Stimulated activated CD4-positive, alpha-beta T cell treated with anti-CD3 and anti-CD28 coated beads, Interleukin-2, amount 100 ng/mL, for 24 hours (primary cell): Measurements from ENCODE around the gene FIGN.

Source experiments
- DNase-seq, 2 donors: peaks; one replicate each; pipeline ENCODE4 v3.0.0-alpha.2; 2020

The FIGN gene

DNA sequence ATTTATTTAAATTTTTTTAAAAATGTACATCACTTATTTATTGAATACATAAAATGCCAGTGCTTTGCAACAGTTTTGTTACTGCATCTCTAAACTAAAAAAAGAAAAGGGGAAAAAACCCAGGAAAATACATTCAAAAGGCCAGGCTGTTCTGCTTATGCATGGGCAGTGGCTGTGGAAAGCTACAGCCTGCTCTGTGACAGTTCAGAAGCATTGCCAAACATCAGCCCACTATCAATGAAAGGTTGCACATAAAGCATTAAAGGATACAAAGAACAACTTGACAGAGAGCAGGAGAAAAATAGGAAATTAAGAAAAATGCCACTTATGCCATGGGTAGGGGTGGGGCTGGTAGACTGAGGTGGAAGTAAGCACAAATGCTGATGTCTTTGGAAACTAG lies 128.2 kb downstream of the FIGN start:
- DNase-seq = no peak

DNA sequence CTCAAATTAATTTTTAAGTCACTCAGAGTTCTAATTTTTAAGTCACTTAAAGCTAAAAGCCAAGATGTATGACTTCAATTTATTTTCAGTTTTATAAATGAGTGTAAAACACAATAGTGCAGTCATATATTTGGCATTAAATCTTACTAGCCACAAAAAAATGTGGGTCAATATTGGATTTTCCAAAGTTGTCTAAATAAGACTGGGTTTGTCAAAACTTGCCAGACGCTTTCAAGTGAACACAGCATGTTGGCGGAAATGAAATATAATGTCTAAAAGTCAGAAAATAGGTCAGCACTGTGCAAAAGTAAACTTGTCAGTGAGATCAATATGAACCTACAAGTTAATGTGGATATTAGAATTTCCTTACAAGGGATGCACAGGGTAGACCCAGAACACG lies 128.9 kb downstream of the FIGN start:
- DNase-seq = no peak

DNA sequence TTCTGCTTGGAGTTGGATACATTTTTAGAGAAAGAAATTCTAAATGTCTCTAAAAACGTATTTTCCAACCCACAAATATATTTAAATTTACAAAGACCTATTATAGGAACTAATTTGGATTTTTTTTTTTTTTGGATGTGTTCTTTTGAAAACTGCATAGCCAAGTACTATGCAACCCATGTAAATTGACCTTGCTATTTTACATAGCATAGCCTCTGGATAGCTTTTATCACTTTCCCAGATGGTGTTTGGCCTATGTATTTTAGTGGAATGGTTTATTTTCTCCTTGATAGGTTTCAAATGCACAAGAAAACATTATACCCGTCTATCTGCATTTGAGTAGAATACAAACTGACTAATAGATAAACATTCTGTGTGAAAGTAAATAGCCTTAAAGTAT lies 130.0 kb downstream of the FIGN start:
- no peak for DNase-seq

DNA sequence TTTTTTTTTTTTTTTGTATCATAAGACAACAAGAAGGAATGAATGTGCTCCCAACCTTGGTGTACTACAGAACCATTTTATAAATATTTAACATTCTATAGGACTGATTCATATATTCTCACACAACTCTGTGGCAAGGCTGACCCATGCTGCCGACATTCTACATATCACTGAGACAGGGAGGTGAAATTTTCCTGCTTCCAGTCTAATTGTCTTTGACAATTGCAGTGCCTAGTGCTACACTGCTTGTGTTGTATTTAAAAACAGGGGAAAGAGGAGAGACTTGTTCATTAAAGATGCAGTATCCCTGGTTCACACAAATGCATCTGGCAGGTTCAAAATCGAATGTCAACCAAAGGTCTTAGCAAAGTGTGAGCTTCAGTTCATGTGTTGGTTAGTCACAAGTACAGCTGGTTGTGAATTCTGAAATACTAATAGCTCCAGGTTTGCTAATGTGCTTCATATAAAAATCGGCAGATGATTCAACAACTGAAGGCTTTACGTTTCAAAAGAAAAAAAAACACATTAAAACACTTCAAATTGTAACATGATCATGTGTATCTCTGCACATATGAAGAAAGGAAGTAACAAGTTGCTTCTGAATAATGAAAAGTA lies 130.8 kb downstream of the FIGN start:
- DNase-seq = no peak

DNA sequence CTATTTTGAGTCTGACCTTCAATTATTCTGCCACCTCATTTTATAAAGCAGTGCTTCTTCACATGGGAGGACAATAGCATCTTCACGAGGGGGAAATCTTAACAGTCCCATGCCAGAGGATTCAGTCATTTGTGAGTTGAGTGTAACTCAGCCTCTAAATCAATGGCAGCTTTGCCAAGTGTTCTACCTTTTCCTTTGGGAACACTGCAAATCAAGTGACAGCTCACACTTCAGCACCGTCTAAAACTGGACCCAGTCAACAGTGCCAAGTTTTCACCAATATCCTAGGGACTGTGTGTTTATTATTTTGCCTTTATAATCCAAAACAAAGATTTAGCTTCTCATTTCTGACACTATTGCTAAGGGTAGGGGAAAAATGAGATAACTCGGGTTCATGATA lies 133.6 kb downstream of the FIGN start:
- no peak for DNase-seq

DNA sequence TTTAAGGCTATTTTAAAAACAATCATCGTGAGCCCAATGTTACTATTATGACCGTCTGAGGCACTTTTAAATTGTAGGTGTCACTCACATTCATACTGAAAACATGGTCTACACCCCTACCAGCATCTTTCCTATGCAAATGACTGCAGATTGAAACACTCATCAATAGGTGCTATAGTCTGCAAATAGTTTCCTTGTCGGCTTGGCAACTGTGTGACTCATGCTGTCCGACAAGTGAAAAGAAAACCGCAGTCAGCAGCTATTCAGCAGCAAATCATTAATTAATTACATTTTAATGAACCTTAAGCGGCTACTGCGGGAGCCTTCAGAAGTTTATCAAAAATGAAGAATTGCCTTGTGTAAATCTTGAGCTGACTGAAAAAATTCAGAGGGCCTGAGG lies 134.4 kb downstream of the FIGN start:
- no peak for DNase-seq

DNA sequence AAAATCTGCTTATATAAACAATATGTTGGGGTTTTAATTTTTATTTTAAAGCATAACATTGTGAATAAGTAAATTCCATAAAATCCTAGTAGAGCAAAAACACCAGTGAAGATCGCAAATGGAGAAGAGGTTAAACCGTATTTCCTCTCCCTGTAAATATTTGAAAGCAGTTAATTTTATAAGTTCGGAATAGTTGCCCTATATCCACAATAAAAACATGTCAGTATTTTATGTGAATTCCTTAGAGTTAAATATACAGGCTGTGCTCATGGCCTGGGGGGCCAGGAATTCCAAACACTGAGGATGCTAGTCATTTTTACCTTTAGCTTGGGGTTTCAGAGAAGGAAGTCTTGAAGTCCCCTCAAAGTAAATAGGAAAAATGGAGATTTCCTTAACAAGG lies 135.0 kb downstream of the FIGN start:
- DNase-seq = no peak

DNA sequence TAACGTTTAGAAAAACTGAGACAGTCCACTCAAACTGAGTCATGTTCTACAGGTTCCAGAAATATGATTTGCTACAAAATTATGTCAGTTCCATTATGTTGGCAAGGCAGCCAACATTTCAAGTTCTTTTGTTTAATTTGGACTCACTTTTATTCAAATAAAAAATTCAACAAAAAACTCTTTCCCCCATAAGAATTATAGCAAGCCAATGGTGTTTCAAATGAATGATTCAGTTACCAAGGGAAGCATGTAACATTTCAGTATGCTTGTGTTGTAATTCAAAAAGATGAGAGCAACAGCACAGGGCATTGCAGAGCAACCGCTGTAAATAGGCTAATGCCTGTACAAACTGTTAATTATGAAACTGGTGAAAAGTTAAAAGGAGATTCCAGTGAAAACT lies 140.8 kb downstream of the FIGN start:
- no peak for DNase-seq

DNA sequence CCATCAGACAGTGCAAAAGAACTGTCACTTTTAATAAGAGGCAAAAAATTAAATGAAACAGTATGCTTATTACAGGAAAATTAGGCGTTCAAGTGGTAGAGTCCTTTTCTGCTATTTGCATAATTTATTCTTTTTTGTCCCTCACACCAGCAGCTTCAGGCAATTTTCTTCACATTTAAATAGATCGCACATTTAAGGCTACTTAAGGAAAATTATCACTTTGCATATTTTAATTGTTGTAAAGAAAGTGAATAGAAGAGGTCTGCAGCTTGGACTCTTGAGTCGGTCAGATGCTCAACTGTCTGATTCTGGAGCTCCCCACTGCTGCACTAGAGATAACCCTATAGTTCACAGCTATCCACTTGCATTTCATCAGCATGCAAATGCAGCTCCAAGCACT lies 141.3 kb downstream of the FIGN start:
- DNase-seq = no peak

DNA sequence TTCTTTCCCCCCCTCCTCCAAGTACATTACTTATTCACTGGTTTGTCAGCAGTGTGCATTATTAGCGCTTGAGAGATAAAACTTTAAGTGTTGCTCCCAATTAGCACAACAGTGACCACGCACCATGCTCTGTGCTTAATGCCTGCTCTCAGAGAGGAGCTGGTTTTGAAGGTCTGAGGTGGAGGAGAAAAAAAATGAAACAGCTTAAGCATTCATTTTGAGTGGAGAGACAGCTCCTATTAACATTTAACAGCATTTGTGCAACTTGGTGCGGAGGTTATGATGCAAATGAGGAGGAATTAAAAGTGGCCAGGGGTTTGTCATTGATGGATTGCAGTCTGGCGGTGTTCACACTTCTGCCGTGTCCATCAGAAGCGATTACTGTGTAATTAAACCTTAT lies 141.8 kb downstream of the FIGN start:
- no peak for DNase-seq

DNA sequence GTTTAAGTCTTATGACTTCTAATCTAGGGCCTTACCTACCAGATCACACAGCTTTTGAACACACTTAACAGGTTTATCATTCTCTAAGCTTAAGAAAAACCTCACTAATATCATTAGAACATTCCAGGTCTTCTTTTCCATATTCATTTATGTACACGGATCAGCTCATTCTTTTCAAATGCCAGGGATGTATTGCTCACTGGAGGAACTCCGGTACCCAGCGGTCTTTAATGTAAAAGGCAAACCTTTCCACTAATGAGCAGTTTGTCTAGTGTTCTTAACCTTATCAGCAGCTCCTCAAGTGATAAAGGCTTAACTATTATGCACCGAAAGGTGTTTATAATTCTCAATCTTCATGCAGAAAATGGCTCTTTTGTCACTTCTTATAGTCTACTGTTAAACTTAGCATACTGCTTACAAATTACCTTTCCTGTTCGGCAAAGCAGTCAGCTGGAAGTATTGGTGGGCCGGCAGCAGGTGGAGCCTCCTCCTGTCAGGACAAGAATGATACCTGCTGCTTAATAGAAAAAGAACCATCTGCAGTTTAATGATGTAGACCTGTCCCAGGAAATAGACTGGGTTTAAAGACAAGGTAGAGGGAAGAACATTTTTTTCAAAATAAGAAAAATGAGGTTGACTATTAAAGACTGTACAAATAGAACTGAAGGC lies 142.7 kb downstream of the FIGN start:
- no peak for DNase-seq

DNA sequence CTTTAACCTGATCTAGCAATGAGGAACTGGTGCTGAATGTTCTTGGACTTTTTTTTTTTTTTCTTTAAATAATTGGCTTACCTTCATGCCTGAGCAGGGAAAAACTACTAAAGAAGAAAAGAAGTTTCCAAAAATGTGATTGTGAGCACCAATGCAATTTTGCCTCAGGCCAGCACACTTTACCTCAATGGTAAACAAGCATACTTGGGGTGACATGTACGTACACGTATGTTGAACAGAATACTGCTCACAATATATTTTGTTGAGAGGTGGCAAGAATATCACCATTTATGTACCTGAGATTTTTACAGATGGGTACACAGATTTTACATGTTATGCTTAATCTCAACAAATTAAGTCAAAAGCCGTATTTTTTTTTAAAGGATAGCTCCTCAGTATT lies 144.3 kb downstream of the FIGN start:
- no peak for DNase-seq

DNA sequence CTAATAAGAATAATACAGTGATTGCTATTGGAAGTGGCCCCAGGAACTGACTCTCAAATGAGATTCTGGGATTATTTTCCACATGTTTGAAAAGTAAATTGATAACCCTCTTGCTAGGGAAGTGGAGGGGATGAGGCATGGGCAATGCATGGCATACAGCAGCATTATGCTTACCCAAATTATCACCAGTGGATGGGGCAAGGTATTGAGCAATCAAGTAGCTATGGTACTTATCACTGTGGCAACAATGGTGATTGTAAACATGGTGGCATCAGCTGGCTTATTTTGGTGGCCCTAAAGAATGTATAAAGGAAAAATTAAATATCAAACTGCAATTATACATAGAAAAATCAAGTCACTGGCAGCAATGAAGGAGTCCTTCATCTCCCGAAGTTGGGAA lies 155.1 kb downstream of the FIGN start:
- DNase-seq = no peak

DNA sequence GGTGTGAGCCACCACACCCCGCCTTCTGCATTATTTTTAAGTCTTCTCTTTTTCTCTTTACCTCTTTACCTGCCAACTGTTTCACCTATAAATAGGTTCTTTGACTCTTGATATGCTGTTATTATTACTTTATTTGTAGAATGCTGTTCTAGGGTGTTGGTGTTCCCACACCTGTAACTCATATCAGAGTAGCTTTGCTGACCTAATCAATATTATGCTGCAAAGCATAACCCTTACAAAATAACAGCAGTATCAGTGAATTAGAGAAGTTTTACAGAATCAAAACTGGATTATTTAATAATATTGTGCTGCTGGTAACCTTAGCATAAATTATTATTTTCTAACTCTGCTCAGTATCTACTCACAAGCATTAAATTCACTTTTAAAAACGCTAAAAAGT lies 161.5 kb downstream of the FIGN start:
- no peak for DNase-seq

DNA sequence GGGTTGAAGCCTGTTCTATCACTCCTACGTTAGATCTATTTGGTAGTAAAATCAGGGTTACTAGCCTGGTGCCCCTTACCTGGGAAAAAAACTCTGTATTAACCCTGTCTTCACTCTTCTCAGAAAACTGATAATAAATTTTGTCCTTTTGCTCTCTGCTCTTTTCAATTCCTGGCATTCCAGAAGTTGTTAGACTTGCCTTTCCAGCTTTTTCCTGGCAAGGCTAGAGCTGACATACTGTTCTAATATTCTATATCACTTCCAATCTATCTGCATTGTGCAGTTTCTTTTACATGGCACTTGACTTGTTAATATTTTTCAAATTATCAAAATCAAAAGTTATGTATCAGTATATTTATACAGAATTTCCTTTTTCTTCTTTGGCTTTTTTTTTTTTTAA lies 162.2 kb downstream of the FIGN start:
- no peak for DNase-seq

DNA sequence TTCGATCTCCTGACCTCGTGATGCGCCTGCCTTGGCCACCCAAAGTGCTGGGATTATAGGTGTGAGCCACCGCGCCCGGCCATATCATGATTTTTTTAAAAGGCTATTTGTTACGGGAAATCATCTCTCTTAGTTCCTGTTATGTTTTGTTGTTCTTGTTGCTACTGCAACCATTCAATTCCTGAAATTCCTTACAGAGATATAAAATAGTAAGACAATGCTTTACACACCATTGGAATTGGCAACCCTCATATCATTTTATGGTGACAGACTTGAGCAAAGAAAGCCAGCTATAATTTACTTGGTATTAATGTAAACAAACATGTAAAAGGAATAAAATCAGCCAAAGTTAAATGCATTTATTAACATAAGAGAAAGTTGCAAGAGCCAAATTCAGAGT lies 163.0 kb downstream of the FIGN start:
- DNase-seq = no peak

DNA sequence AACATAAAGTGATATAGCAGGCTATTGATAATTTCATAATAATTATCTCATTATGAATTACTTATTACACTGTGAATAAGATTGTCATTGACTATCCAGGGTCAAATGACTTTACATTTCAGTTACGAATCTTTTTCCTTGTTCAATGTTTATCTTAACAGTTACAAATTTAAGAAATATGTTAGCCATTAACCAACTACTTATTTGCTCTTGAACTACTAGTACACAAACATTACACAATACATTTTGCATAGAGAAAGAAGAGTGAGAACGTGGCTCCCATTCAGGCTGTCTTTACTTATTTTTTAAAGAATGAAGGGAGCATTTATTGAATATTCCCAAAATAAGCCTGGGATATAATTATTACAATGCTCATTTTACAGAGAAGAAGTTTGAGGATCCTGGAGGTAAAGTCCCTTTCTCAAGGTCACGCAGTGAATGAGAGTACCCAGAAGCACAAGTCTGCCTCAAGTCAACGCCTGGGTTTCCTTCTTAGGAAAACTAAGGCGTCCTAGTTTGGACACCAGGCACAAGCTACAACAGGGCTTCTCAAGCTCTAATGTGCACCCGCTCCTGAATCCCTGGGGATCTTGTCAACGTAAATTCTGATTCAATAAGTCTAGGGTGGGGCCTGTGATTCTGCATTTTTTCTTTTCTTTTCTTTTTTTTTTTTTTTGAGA lies 164.2 kb downstream of the FIGN start:
- no peak for DNase-seq

DNA sequence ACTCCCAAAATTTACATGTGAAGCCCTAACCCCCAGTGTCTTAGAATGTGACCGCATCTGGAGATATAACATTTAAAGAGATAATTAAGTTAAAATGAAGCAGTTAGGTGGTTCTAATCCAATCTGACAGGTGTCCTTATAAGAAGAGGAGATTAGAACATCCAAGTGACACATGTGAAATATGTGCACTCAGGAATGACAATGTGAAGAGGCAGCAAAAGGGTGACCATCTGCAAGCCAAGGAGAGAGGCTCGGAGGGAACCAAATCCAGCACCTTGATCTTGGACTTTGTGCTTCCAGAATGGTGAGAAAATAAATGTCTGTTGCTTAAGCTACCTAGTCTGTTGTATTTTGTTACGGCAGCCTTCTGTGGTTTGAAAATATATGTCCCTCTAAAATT lies 165.4 kb downstream of the FIGN start:
- no peak for DNase-seq

DNA sequence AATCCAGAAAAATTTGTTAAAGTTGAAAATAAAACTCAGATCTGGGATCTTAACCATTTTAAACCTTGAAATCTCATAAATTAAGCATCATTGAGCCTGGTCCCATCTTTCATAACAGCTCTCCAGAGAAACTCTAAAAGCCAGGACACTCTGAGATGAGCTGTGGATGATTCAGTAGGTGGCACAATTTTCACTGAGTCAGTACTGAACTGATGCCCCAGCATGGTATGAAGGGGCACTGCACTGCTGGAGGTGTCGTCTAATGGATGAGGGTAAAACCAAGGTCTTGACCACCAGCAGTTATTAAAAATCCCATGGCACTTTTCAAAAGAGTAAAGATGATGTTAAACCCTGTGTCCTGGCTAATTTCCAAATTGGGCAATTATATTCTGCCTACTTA lies 170.6 kb downstream of the FIGN start:
- DNase-seq = no peak

DNA sequence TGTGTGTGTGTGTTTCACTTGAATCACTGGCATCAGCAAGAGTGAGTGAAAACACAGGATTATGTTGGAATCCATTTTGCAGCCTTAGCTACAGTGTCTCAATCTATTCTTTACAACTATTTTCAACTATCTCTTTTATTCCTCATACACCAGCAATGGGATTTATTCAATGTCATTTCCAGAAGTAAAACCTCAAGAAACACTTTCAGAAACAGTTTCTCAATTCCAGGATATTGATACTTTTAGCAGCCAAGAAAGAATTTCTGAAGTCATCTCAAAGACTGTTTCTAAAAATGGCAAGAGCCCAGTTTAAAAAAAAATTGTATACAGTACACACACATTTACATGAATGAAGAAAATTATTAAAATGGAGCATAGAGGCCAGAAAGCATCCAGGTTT lies 171.6 kb downstream of the FIGN start:
- no peak for DNase-seq

DNA sequence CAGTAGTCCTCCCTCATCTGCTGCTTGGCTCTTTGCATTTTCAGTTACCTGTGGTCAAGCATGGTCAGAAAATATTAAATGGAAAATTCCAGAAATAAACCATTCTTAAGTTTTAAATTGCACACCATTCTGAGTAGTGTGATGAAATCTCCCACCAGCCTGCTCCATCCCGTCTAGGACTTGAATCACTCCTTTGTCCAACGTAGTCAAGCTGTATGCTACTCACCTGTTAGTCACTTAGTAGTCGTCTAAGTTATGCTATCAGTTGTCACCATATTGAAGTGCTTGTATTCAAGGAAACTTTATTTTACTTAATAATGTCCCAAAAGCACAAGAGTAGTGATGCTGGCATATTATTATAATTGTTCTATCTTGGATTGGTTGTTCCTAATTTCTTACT lies 172.5 kb downstream of the FIGN start:
- no peak for DNase-seq

DNA sequence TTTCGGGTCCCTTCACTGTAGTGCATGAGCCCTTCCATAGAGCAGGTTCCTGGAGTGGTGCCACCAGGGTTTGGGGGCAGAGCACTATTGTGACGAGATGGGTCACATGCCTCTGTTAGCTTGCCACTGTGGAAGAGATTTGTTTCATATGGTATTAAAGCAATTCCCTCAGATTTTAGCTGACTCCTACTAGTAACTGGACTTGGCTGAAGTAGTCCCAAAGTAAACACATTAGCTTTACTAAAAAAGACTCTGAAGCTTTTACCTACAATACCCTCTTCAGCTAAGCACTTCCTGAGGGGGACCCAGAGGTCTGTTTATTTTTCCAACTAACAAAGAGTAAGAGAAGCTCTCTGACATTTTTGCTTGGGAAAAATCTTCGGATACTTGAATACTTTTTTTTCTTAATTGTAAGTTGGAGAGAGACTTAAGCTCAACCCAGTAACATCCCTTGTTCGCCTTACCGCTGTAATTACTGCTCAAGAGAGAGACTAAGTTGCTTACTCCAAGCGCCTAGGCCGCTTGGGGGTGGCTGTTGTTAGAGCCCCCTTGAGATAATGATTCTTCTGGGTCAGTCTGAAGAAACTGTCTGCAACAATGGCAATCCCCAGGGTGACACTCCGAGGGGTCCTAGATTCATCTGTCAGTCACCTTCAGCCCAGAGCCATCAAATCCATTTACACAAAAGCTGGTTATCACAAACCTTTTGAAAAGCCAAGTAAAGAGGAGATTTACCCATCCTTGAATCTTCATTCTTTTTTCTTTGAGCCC lies 177.4 kb downstream of the FIGN start:
- DNase-seq = no peak

DNA sequence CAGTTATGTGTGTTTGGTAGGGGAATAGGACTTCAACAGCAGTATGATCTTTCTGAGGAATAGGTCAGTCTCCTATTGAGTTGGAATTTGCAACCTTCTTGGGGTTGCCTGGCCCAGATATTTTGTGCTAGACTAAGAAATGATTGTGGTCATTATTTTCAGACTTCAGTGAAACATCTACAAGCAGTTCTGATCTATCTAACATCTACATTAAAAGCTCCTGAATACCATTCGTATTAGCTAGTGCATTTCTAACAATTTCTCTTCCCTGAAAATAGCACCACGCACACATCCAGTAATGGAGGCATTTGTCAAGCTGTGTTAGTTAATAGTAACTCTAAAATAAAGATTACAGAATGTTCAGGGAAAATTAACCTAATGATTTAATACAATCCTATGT lies 179.3 kb downstream of the FIGN start:
- no peak for DNase-seq

DNA sequence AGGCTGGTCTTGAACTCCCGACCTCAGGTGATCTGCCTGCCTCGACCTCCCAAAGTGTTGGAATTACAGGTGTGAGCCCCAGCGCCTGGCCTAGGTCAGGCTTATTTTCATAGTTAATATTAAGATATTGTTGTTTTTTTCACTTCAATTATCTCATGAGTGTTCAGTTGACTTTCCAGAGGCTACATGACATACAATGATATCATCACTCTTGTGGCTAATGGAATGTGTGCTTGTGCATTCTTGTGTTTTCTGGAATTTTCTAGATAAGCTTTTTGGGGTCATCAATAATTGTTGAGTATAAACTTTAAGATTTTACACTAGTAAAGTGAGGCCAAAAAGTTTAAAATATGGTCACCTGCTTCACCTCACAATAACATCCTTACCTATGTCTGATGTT lies 180.9 kb downstream of the FIGN start:
- DNase-seq = no peak
